SU-DHL-6 (cell line): ENCODE results near the gene UGGT2.

ENCODE experiments used
- EZH2phosphoT487 ChIP-seq: fragments of 200-600 bp; sonication (generic), shearing (Covaris generic); conservative IDR thresholded peaks from 2 replicates; pipeline ENCODE4 v1.6.1; 2018; ENCODE audit warnings: mild to moderate bottlenecking, antibody characterized with exemption, low read length, moderate library complexity, mixed read lengths
- TF ChIP-seq, protein P1 (sequence below): fragments of 200-600 bp; sonication (generic); IDR thresholded peaks from one replicate; pipeline ENCODE4 v1.5.1; 2017; ENCODE audit warnings: antibody characterized with exemption, mild to moderate bottlenecking, low read length, moderate library complexity; ENCODE audit not compliant: insufficient read depth, poor library complexity, severe bottlenecking

DNA sequence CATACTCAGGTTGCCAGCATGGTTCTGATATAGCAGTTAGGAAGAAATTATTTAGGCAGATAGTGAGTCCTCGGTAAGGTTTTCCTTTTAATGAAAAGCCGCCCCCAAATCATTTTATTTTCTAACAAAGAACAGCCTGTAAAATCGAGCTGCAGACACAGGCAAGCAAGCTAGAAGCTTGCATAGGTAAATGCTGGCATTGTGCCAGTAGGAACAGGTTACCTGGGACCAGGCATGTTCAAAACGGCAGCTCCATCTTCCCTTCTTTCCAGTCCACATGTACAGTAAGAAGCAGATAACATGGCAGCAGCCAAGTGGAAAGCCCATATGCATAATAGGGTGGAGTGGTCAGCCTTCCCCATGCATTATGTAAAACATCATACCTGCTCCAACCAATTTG lies 71.1 kb downstream of the UGGT2 start:
- TF ChIP-seq, protein P1, sequence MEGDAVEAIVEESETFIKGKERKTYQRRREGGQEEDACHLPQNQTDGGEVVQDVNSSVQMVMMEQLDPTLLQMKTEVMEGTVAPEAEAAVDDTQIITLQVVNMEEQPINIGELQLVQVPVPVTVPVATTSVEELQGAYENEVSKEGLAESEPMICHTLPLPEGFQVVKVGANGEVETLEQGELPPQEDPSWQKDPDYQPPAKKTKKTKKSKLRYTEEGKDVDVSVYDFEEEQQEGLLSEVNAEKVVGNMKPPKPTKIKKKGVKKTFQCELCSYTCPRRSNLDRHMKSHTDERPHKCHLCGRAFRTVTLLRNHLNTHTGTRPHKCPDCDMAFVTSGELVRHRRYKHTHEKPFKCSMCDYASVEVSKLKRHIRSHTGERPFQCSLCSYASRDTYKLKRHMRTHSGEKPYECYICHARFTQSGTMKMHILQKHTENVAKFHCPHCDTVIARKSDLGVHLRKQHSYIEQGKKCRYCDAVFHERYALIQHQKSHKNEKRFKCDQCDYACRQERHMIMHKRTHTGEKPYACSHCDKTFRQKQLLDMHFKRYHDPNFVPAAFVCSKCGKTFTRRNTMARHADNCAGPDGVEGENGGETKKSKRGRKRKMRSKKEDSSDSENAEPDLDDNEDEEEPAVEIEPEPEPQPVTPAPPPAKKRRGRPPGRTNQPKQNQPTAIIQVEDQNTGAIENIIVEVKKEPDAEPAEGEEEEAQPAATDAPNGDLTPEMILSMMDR = no peak
- no peak for TF ChIP-seq EZH2phosphoT487
